GM12878 (cell line): Measurements from ENCODE around the gene GCC2. TPM values are rescaled to one million over a fixed set of nuclear protein-coding genes. Genes with fewer than 3 reads are reported as not detected.

Experiments used
- ATAC-seq: fragments of 200-7000 bp; cut with Tn5 transposase; 3 replicates; pipeline ENCODE4 v1.9.1; 2020; ENCODE audit warnings: mild to moderate bottlenecking, moderate library complexity
- BruUV-seq: library from RNA; stranded (reverse); fragments of 400-500 nt; replicated peaks from 2 replicates; lab custom pipeline; 2021; lab: Mats Ljungman, UMichigan
- CTCF ChIA-PET: fragments of 300-600 bp; sonication (Branson Sonifier 250); formaldehyde crosslinking; extraction: SDS; loops from one replicate; lab custom pipeline; 2021; ENCODE audit warnings: inconsistent platforms; lab: Yijun Ruan, JAX
- POLR2A ChIA-PET: fragments of 350-600 bp; formaldehyde crosslinking; extraction: SDS; loops from one replicate; lab custom pipeline; 2021; ENCODE audit warnings: inconsistent platforms; lab: Charles Lee
- RAD21 ChIA-PET: fragments of 300-600 bp; sonication (Branson Sonifier 250); formaldehyde crosslinking; loops from one replicate; lab custom pipeline; 2023; ENCODE audit warnings: antibody characterized with exemption; ENCODE audit not compliant: unreplicated experiment; lab: Charles Lee
- SMC1A ChIA-PET: fragments of 300-600 bp; sonication (Branson Sonifier 250); formaldehyde crosslinking; loops from one replicate; lab custom pipeline; 2023; ENCODE audit not compliant: unreplicated experiment, uncharacterized antibody; lab: Charles Lee
- DNase-seq: peaks from one replicate; pipeline ENCODE4 v3.0.0-alpha.2; 2011; ENCODE audit warnings: low read depth, low spot score
- FAIRE-seq: peaks from 3 replicates; lab custom pipeline; 2011; peaks lifted over from hg19 to GRCh38; lab: Jason Lieb, UNC
- H2AFZ ChIP-seq: 2 replicates; pipeline ENCODE4 v1.6.0; 2011; ENCODE audit warnings: low read depth, low read length, control low read depth; ENCODE audit not compliant: control insufficient read depth
- H3K27ac ChIP-seq: 2 replicates; pipeline ENCODE4 v1.5.1; 2011; ENCODE audit warnings: control low read depth; ENCODE audit not compliant: control insufficient read depth, insufficient read depth
- H3K27me3 ChIP-seq, 2 experiments: replicated peaks in 1 of 2; 2 replicates each; pipeline versions ENCODE4 v1.6.0 to v1.6.1; 2011; ENCODE audit warnings: low read length in 1 of 2; ENCODE audit not compliant: control insufficient read depth in 2 of 2, insufficient read depth in 2 of 2
- H3K36me3 ChIP-seq, 2 experiments: 2 replicates each; pipeline ENCODE4 v1.5.1; 2011; ENCODE audit warnings: low read length in 1 of 2; ENCODE audit not compliant: control insufficient read depth in 2 of 2, insufficient read depth in 2 of 2
- H3K4me1 ChIP-seq: 2 replicates; pipeline ENCODE4 v1.6.1; 2011; ENCODE audit warnings: mild to moderate bottlenecking, low read length, moderate library complexity, mixed read lengths; ENCODE audit not compliant: control insufficient read depth, insufficient read depth
- H3K4me2 ChIP-seq: 2 replicates; pipeline ENCODE4 v1.6.0; 2011; ENCODE audit warnings: control low read depth; ENCODE audit not compliant: control insufficient read depth, insufficient read depth
- H3K4me3 ChIP-seq: fragments of 200-600 bp; sonication (generic); 2 replicates; pipeline ENCODE4 v1.5.1; 2016
- H3K79me2 ChIP-seq: 2 replicates; pipeline ENCODE4 v1.6.0; 2011; ENCODE audit warnings: low read length; ENCODE audit not compliant: control insufficient read depth, insufficient read depth
- H3K9ac ChIP-seq: 2 replicates; pipeline ENCODE4 v1.8.0; 2011; ENCODE audit warnings: low read length, control low read depth, mixed read lengths; ENCODE audit not compliant: control insufficient read depth, insufficient read depth
- H3K9me3 ChIP-seq: replicated peaks from 3 replicates; pipeline ENCODE4 v1.5.1; 2011; ENCODE audit warnings: mild to moderate bottlenecking, low read length; ENCODE audit not compliant: control insufficient read depth, insufficient read depth
- H4K20me1 ChIP-seq: 2 replicates; pipeline ENCODE4 v1.6.0; 2011; ENCODE audit not compliant: control insufficient read depth, insufficient read depth
- BMI1 ChIP-seq: fragments of 450-650 bp; IDR thresholded peaks from 2 replicates; pipeline ENCODE4 v1.6.1; 2016; ENCODE audit warnings: mild to moderate bottlenecking, moderate library complexity, borderline replicate concordance
- CBX5 ChIP-seq: sonication (generic); IDR thresholded peaks from 2 replicates; pipeline ENCODE4 v1.6.1; 2016; ENCODE audit warnings: low read depth, moderate library complexity, mild to moderate bottlenecking, inconsistent platforms
- CEBPB ChIP-seq, 2 experiments: fragments of 150-350 bp in 1 of 2; IDR thresholded peaks; 2 replicates each; pipeline ENCODE4 v1.6.1; 2012 to 2014; ENCODE audit warnings: low read depth in 2 of 2, low read length in 2 of 2, borderline replicate concordance in 1 of 2, inconsistent platforms in 1 of 2
- GABPA ChIP-seq: IDR thresholded peaks from 2 replicates; pipeline ENCODE4 v1.6.1; 2014; ENCODE audit warnings: antibody characterized with exemption, low read depth, mild to moderate bottlenecking, inconsistent platforms
- JUND ChIP-seq: IDR thresholded peaks from 2 replicates; pipeline ENCODE4 v1.6.1; 2012; ENCODE audit warnings: low read depth, mild to moderate bottlenecking, low read length, improper control_type of control experiment, moderate library complexity
- KLF5 ChIP-seq: fragments of 450-650 bp; IDR thresholded peaks from 2 replicates; pipeline ENCODE4 v1.6.1; 2014; ENCODE audit warnings: mild to moderate bottlenecking; ENCODE audit not compliant: partially characterized antibody
- NFYB ChIP-seq: IDR thresholded peaks from 2 replicates; pipeline ENCODE4 v1.6.1; 2011; ENCODE audit warnings: low read depth, mild to moderate bottlenecking, low read length, improper control_type of control experiment, moderate library complexity; ENCODE audit not compliant: insufficient read depth
- POLR2AphosphoS2 ChIP-seq: IDR thresholded peaks from 2 replicates; pipeline ENCODE4 v1.6.1; 2011; ENCODE audit warnings: low read depth, mild to moderate bottlenecking, low read length, improper control_type of control experiment, moderate library complexity
- RUNX3 ChIP-seq: IDR thresholded peaks from 2 replicates; pipeline ENCODE4 v1.6.1; 2012; ENCODE audit warnings: low read length, inconsistent platforms
- STAT1 ChIP-seq: fragments of 450-650 bp; conservative IDR thresholded peaks from 2 replicates; pipeline ENCODE4 v1.6.1; 2014; ENCODE audit warnings: antibody characterized with exemption, mild to moderate bottlenecking
- SUPT20H ChIP-seq: IDR thresholded peaks from 2 replicates; pipeline ENCODE4 v1.6.1; 2011; ENCODE audit warnings: low read depth, mild to moderate bottlenecking, low read length, moderate library complexity, borderline replicate concordance; ENCODE audit not compliant: control insufficient read depth
- ZNF622 ChIP-seq: fragments of 450-650 bp; IDR thresholded peaks from 2 replicates; pipeline ENCODE4 v1.6.1; 2017; ENCODE audit warnings: mild to moderate bottlenecking, inconsistent platforms
- WGBS: methylation state at CpG from one replicate; pipeline ENCODE4 v1.1.6; 2016; ENCODE audit warnings: low lambda C conversion rate; ENCODE audit not compliant: insufficient replicate concordance, insufficient coverage; ENCODE audit errors: missing lambda C conversion rate; 5-methylcytosine and 5-hydroxymethylcytosine counted together
- in situ Hi-C: fragments of 300-500 bp; cut with MboI; formaldehyde crosslinking; loops from 9 replicates; pipeline ENCODE4 v1.14.3; 2018; ENCODE audit warnings: mixed read lengths
- intact Hi-C: fragments of 100-400 bp; cut with micrococcal nuclease; formaldehyde crosslinking; loops from one replicate; pipeline ENCODE4 v1.14.2; 2022; ENCODE audit not compliant: unreplicated experiment
- polyA plus RNA-seq, 11 experiments: library from polyadenylated mRNA; depleted of rRNA in 4 of 11; unstranded in 6 of 11; stranded (reverse) in 5 of 11; fragments of >200 nt; fragmentation: Nextera tagmentation in 4 of 11; fragmentation: Illumina TruSeq in 1 of 11; extraction: Ambion mirVana in 4 of 11; extraction: Trizol in 1 of 11; gene quantifications; 1 replicate in 1 of 11; 2 replicates in 10 of 11; pipeline versions ENCODE4 v1.2.1 to v1.2.3, GENCODE V29; 2011 to 2016; ENCODE audit warnings: inconsistent platforms in 2 of 11, missing spikeins in 2 of 11, low read depth in 1 of 11
- total RNA-seq, 4 experiments: library from RNA; depleted of rRNA in 3 of 4; stranded (reverse); fragments of >200 nt in 3 of 4; fragmentation: Illumina TruSeq in 1 of 4; extraction: Trizol in 1 of 4; gene quantifications; 2 replicates each; pipeline versions ENCODE4 v1.2.1 to v1.2.3, GENCODE V29; 2013 to 2021
- TF ChIP-seq, protein P1 (sequence below): fragments of 450-650 bp; IDR thresholded peaks from 2 replicates; pipeline ENCODE4 v1.6.1; 2017; ENCODE audit warnings: mild to moderate bottlenecking, low read depth, inconsistent platforms; ENCODE audit not compliant: poor library complexity, severe bottlenecking
- TF ChIP-seq, protein P2 (sequence below): fragments of 450-650 bp; formaldehyde crosslinking; IDR thresholded peaks from 2 replicates; pipeline ENCODE4 v1.4.0; 2022; ENCODE audit warnings: mild to moderate bottlenecking, moderate library complexity
- TF ChIP-seq, protein P3 (sequence below): IDR thresholded peaks from 2 replicates; pipeline ENCODE4 v1.6.1; 2012; ENCODE audit warnings: low read depth, low read length, improper control_type of control experiment
- TF ChIP-seq, protein P4 (sequence below): IDR thresholded peaks from 2 replicates; pipeline ENCODE4 v1.6.1; 2011; ENCODE audit warnings: low read depth, low read length, improper control_type of control experiment, borderline replicate concordance

Gene GCC2
- total and polyA plus RNA-seq, 10 of the 15 experiments (the other 5 are each of a cell fraction or from before 2014, with no cell fraction given): 11.8 to 35.5 (median 25.4) TPM

DNA sequence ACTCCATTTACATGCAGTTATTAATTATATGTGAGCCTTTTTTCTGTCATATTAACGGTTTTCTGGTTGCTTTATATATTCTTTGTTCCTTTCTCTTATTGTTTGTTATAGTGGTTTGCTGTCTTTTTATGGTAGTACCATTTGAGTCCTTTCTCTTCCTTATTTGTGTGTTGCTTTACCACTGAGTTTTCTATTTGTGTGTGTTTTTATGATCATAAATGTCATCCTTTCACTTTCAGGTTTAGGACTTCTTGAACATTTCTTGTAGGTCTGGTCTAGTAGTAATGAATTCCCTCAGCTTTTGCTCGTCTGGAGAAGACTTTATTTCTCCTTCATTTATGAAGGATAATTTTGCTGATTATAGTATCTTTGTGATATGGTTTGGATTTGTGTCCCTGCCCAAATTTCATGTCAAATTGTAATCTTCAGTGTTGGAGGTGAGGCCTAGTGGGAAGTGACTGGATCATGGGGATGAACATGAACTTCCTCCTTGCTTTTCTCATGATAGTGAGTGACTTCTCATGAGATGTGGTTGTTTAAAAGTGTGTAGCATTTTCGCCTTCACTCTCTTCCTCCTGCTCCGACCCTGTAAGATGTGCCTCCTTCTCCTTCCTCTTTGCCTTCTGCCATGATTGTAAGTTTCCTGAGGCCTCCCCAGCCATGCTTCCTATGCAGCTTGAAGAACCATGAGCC lies 11.5 kb downstream of the GCC2 start:
- POLR2A ChIA-PET: interaction anchor here (1.2 to 2.4 kb wide), 2 partner anchors 11 to 13 kb away, joined by 3 to 8 read pairs; partner anchors contain the start of gene GCC2
- SMC1A ChIA-PET: interaction anchor here (0.9 to 1.1 kb wide), 3 partner anchors 11 to 77 kb away, joined by 3 to 4 read pairs (median 4); partner anchors contain the start of gene GCC2
- H3K4me3 ChIP-seq: no peak overlapping the region
- H3K27me3 ChIP-seq: no peaks in the 10 kb centered on the region
- ATAC-seq (peak; percentile 90), DNase-seq (peak; percentile 60), FAIRE-seq (peak; percentile 93)
- BruUV-seq: TSS peak; percentile 37
- peak overlapping the region; percentile 51 for H3K9ac ChIP-seq
- peaks cover 7% of the 10 kb centered on the region for H3K79me2 ChIP-seq
- H3K4me2 ChIP-seq: peak overlapping the region; percentile 85
- RAD21 ChIA-PET: interaction anchor here (1.8 to 2.8 kb wide), 2 partner anchors 10 to 114 kb away, joined by 5 to 6 read pairs; no protein-coding TSS in a partner anchor
- 0% methylated on average over 4 of the region's 4 CpGs for WGBS
- CTCF ChIA-PET: interaction anchor here (0.6 to 1.5 kb wide), 5 partner anchors 10 to 124 kb away, joined by 3 to 4 read pairs (median 3); partner anchors contain the start of gene LIMS1
- peak overlapping the region; percentile 63 for H2AFZ ChIP-seq
- intact Hi-C loops (loop anchor here (5.0 kb wide), 1 partner anchor 72 kb away; the partner anchor contains the start of gene LIMS1), in situ Hi-C loops (no loop called here)
- peaks cover 14% of the 10 kb centered on the region for H3K4me1 ChIP-seq
- H3K27ac ChIP-seq: peak overlapping the region; percentile 91
- H3K9me3 ChIP-seq: peaks cover 15% of the 10 kb centered on the region
- peaks cover 10 to 22% of the 10 kb centered on the region in 2 experiments for H3K36me3 ChIP-seq
- H4K20me1 ChIP-seq: no peaks in the 10 kb centered on the region
- TF ChIP-seq CBX5 (no peak), SUPT20H (no peak), KLF5 (no peak), RUNX3 (peak; percentile 75), ZNF622 (no peak), JUND (no peak), STAT1 (no peak), NFYB (no peak), GABPA (no peak), CEBPB (IDR thresholded peaks at IDR 0.05; ENCODE audit: borderline replicate concordance in 1 of 2, low read depth in 2 of 2, low read length in 2 of 2) (0 out of 4 replicates have a peak, but pooled peaks of 1 of the 2 experiments have one; percentile 18), BMI1 (no peak), POLR2AphosphoS2 (no peak)
- TF ChIP-seq, protein P1, sequence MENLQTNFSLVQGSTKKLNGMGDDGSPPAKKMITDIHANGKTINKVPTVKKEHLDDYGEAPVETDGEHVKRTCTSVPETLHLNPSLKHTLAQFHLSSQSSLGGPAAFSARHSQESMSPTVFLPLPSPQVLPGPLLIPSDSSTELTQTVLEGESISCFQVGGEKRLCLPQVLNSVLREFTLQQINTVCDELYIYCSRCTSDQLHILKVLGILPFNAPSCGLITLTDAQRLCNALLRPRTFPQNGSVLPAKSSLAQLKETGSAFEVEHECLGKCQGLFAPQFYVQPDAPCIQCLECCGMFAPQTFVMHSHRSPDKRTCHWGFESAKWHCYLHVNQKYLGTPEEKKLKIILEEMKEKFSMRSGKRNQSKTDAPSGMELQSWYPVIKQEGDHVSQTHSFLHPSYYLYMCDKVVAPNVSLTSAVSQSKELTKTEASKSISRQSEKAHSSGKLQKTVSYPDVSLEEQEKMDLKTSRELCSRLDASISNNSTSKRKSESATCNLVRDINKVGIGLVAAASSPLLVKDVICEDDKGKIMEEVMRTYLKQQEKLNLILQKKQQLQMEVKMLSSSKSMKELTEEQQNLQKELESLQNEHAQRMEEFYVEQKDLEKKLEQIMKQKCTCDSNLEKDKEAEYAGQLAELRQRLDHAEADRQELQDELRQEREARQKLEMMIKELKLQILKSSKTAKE: no peak
- TF ChIP-seq, protein P2, sequence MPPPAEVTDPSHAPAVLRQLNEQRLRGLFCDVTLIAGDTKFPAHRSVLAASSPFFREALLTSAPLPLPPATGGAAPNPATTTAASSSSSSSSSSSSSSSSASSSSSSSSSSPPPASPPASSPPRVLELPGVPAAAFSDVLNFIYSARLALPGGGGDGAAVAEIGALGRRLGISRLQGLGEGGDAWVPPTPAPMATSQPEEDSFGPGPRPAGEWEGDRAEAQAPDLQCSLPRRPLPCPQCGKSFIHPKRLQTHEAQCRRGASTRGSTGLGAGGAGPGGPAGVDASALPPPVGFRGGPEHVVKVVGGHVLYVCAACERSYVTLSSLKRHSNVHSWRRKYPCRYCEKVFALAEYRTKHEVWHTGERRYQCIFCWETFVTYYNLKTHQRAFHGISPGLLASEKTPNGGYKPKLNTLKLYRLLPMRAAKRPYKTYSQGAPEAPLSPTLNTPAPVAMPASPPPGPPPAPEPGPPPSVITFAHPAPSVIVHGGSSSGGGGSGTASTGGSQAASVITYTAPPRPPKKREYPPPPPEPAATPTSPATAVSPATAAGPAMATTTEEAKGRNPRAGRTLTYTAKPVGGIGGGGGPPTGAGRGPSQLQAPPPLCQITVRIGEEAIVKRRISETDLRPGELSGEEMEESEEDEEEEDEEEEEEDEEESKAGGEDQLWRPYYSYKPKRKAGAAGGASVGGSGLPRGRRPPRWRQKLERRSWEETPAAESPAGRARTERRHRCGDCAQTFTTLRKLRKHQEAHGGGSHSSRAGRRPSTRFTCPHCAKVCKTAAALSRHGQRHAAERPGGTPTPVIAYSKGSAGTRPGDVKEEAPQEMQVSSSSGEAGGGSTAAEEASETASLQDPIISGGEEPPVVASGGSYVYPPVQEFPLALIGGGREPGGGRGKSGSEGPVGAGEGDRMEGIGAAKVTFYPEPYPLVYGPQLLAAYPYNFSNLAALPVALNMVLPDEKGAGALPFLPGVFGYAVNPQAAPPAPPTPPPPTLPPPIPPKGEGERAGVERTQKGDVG (CRISPR knock-in tag): no peak
- TF ChIP-seq, protein P3, sequence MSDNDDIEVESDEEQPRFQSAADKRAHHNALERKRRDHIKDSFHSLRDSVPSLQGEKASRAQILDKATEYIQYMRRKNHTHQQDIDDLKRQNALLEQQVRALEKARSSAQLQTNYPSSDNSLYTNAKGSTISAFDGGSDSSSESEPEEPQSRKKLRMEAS: no peak
- TF ChIP-seq, protein P4, sequence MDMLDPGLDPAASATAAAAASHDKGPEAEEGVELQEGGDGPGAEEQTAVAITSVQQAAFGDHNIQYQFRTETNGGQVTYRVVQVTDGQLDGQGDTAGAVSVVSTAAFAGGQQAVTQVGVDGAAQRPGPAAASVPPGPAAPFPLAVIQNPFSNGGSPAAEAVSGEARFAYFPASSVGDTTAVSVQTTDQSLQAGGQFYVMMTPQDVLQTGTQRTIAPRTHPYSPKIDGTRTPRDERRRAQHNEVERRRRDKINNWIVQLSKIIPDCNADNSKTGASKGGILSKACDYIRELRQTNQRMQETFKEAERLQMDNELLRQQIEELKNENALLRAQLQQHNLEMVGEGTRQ: no peak
